Dendritic cell treated with granulocyte-macrophage colony-stimulating factor and Interleukin-4, amounts not matched to agents 40 ng/mL and 50 ng/mL, for 4 days (primary cell): Measurements from ENCODE around the gene ACTRT2.

Experiments used
- H3K27ac Mint-ChIP-seq: one replicate; pipeline ENCODE4 v1.8.0; 2022; ENCODE audit warnings: mild to moderate bottlenecking, mixed read lengths
- H3K27me3 Mint-ChIP-seq: one replicate; pipeline ENCODE4 v1.8.0; 2022; ENCODE audit warnings: mild to moderate bottlenecking, mixed read lengths
- H3K36me3 Mint-ChIP-seq: one replicate; pipeline ENCODE4 v1.8.0; 2022; ENCODE audit warnings: low read depth, mixed read lengths
- H3K4me1 Mint-ChIP-seq: one replicate; pipeline ENCODE4 v1.8.0; 2022; ENCODE audit warnings: low read depth, mixed read lengths
- H3K4me3 Mint-ChIP-seq: one replicate; pipeline ENCODE4 v1.8.0; 2022; ENCODE audit warnings: mild to moderate bottlenecking, moderate library complexity, mixed read lengths
- H3K9me3 Mint-ChIP-seq: one replicate; pipeline ENCODE4 v1.8.0; 2022; ENCODE audit warnings: mixed read lengths
- intact Hi-C: fragments of 100-400 bp; cut with micrococcal nuclease; formaldehyde crosslinking; loops from one replicate; pipeline ENCODE4 v1.15.0; 2022

ACTRT2 gene

DNA sequence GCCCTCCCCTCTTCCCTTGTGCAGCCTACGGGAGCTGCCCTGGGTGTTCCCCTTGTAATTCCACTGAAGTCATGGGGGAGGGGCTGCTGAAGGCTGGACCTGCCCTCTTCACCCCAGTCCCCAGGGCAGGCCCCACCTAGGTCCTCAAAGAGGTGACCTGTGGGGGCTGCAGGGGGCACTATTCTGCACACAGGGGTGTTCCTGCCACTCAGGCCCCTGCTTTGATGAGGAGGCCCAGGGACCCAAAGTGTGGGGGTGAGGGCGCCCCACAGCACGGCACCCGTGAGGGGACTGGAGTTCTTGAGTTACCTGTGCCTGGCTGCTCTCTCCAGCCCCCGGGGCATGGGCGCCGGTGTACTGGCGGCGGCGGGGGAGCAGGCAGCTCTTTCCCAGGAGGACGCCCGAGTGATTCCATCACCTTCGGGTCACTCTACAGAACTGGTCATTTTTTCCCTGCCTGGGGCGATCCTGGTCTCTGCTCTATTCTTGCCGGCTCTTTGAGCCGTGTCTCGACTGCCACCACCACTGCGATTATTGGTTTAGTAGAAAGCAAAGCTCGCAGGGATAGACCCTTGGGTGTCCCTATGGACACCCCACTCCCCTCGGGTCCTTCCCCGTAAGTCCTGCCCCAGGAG lies 40.8 kb downstream of the ACTRT2 start:
- Mint-ChIP-seq H3K4me1 (no peaks in the 10 kb centered on the region), H3K9me3 (no peaks in the 10 kb centered on the region), H3K4me3 (no peak overlapping the region), H3K36me3 (no peaks in the 10 kb centered on the region), H3K27me3 (peaks cover 19% of the 10 kb centered on the region), H3K27ac (no peak overlapping the region)
- intact Hi-C loops, result no loop called here

DNA sequence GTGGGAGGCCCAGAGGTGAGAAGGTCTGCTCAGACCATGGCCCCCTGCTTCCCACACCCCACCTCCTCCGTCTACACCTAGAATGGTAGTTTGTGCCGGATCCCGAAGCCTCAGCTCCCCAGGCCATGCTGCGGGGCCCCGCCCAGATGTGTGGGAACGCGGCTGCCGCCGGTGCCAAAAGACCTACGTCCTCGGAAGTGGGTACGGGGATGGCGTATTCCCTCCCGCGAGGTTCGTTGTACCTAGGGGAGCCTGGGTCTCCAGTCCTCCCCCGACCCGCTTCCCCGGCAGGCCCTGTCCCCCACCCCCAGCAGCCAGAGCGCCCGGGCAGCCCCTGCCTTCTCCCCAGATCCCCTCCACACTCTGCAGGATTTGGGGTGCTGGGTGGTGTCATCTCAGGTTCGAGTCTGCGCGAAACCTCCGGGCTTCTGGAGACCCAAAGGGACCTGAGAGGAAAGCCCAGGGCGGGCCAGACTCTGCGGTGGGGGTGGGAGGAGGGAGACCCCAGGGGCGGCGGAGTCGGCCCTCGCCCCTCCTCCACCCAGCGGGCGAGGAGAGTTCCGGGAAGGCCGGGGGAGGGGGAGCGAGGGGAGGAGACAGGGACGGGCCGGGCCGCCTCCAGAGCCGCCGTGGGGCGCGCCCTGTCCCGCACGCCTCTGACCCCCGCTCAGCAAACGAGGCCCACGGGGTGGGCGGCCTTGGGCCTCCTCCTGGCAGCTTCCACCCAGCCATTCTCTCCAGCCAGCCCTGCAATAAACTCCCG lies 41.5 kb downstream of the ACTRT2 start:
- H3K9me3 Mint-ChIP-seq, result no peaks in the 10 kb centered on the region
- intact Hi-C loops, result no loop called here
- H3K4me1 Mint-ChIP-seq, result no peaks in the 10 kb centered on the region
- H3K27me3 Mint-ChIP-seq, result peaks cover 26% of the 10 kb centered on the region
- no peak overlapping the region for H3K4me3 Mint-ChIP-seq
- H3K27ac Mint-ChIP-seq, result no peak overlapping the region
- no peaks in the 10 kb centered on the region for H3K36me3 Mint-ChIP-seq

- peaks cover 30% of the 10 kb centered on the region for H3K27me3 Mint-ChIP-seq
- intact Hi-C loops, result no loop called here
- H3K27ac Mint-ChIP-seq, result no peak overlapping the region
- no peak overlapping the region for H3K4me3 Mint-ChIP-seq
- no peaks in the 10 kb centered on the region for H3K9me3 Mint-ChIP-seq
- no peaks in the 10 kb centered on the region for H3K4me1 Mint-ChIP-seq
- no peaks in the 10 kb centered on the region for H3K36me3 Mint-ChIP-seq
Measured at GRCh38 chr1:3063379-3064295, 42.4 kb downstream of the ACTRT2 start.

DNA sequence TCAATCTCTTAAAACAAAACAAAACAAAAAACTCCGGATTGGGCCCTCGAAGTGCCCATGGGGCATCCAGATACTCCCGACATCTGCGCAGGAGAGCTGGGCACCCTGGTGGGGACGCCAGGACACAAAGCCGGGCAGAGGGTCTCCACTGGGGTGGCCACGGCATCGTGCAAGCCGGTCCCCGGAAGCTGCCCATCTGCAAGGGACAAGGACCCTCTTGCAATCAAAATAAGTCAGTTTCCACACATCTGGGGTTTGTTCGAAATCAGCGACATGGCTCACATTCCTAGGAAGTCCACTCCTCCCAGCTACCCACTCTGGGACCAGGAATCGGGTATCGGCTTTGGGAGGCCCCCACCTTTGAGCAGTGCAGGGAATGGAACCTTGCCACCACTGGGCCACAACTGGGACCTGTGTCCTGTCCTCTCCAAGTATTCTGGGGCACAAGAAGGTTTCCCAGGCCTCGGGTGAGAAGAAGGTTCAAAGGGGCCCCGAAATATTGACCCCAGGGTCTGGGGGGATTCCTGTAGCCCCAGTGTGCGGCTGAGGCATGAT lies 43.1 kb downstream of the ACTRT2 start:
- Mint-ChIP-seq H3K27ac (no peak overlapping the region), H3K4me1 (no peaks in the 10 kb centered on the region), H3K27me3 (peaks cover 34% of the 10 kb centered on the region), H3K4me3 (no peak overlapping the region), H3K9me3 (no peaks in the 10 kb centered on the region), H3K36me3 (no peaks in the 10 kb centered on the region)
- intact Hi-C loops, result no loop called here

DNA sequence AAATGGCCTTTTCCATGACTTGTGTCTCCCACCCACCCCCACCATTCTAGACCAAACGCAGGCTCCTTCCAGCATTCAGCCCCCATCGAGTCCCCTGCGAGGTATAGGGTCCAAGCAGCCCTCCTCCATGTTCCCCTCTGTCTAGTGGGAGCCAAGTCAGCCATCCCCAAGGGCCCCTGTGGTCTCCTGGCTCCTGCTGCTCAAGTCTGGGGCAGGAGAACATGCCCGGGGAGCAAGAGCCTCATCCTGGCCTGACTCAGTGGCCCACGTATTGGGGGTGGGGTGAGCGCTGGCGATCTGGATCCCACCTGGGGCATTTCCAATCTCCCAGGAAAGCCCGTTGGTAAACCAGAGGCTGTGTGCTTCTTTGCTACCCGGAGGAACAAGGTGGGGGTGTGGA lies 43.6 kb downstream of the ACTRT2 start:
- no peak overlapping the region for H3K4me3 Mint-ChIP-seq
- H3K36me3 Mint-ChIP-seq, result no peaks in the 10 kb centered on the region
- no peaks in the 10 kb centered on the region for H3K4me1 Mint-ChIP-seq
- H3K9me3 Mint-ChIP-seq, result no peaks in the 10 kb centered on the region
- H3K27me3 Mint-ChIP-seq, result peaks cover 36% of the 10 kb centered on the region
- H3K27ac Mint-ChIP-seq, result no peak overlapping the region
- intact Hi-C loops, result no loop called here

GRCh38 chr1:3065396-3065795 lies 44.1 kb downstream of the ACTRT2 start:
- H3K4me1 Mint-ChIP-seq, result no peaks in the 10 kb centered on the region
- intact Hi-C loops, result no loop called here
- no peaks in the 10 kb centered on the region for H3K9me3 Mint-ChIP-seq
- no peaks in the 10 kb centered on the region for H3K36me3 Mint-ChIP-seq
- H3K27ac Mint-ChIP-seq, result no peak overlapping the region
- H3K4me3 Mint-ChIP-seq, result no peak overlapping the region
- H3K27me3 Mint-ChIP-seq, result peaks cover 36% of the 10 kb centered on the region

- Mint-ChIP-seq H3K36me3 (no peaks in the 10 kb centered on the region), H3K4me1 (no peaks in the 10 kb centered on the region), H3K27ac (no peak overlapping the region), H3K27me3 (peaks cover 38% of the 10 kb centered on the region), H3K4me3 (no peak overlapping the region), H3K9me3 (no peaks in the 10 kb centered on the region)
- intact Hi-C loops, result no loop called here
Measured at GRCh38 chr1:3065797-3066196, 44.5 kb downstream of the ACTRT2 start.

- Mint-ChIP-seq H3K27me3 (peaks cover 43% of the 10 kb centered on the region), H3K4me1 (no peaks in the 10 kb centered on the region), H3K9me3 (no peaks in the 10 kb centered on the region), H3K27ac (no peak overlapping the region), H3K4me3 (no peak overlapping the region), H3K36me3 (no peaks in the 10 kb centered on the region)
- intact Hi-C loops, result no loop called here
Measured at GRCh38 chr1:3066250-3066711, 45.0 kb downstream of the ACTRT2 start.

DNA sequence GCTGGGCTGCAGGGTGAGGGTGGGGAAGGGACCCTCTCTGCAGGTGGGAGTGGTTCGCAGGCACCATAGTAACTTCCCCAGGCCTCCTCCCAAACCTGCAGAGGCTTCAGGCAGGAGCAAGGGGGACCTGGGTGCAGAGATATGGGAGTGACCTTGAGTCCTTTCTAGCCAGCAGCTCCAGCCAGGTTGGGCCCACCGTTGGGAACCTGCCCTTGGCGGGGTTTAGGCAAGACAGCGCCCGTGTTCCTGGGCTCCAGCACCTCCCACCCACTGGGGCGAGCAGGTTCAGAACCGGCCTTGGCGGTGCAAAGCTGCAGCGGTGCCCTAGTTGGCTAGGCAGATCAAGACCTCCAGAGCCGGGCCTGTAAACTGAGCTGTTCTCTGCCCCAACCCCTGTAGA lies 45.6 kb downstream of the ACTRT2 start:
- no peaks in the 10 kb centered on the region for H3K9me3 Mint-ChIP-seq
- H3K27me3 Mint-ChIP-seq, result peaks cover 48% of the 10 kb centered on the region
- H3K4me1 Mint-ChIP-seq, result no peaks in the 10 kb centered on the region
- intact Hi-C loops, result no loop called here
- H3K36me3 Mint-ChIP-seq, result no peaks in the 10 kb centered on the region
- H3K27ac Mint-ChIP-seq, result no peak overlapping the region
- H3K4me3 Mint-ChIP-seq, result no peak overlapping the region

- intact Hi-C loops, result no loop called here
- H3K27ac Mint-ChIP-seq, result no peak overlapping the region
- no peaks in the 10 kb centered on the region for H3K36me3 Mint-ChIP-seq
- H3K9me3 Mint-ChIP-seq, result no peaks in the 10 kb centered on the region
- no peak overlapping the region for H3K4me3 Mint-ChIP-seq
- peaks cover 53% of the 10 kb centered on the region for H3K27me3 Mint-ChIP-seq
- no peaks in the 10 kb centered on the region for H3K4me1 Mint-ChIP-seq
Measured at GRCh38 chr1:3067301-3067670, 46.0 kb downstream of the ACTRT2 start.

GRCh38 chr1:3067671-3068563 lies 46.6 kb downstream of the ACTRT2 start:
- intact Hi-C loops, result no loop called here
- no peak overlapping the region for H3K27ac Mint-ChIP-seq
- H3K9me3 Mint-ChIP-seq, result no peaks in the 10 kb centered on the region
- no peak overlapping the region for H3K4me3 Mint-ChIP-seq
- no peaks in the 10 kb centered on the region for H3K4me1 Mint-ChIP-seq
- no peaks in the 10 kb centered on the region for H3K36me3 Mint-ChIP-seq
- H3K27me3 Mint-ChIP-seq, result peaks cover 59% of the 10 kb centered on the region

DNA sequence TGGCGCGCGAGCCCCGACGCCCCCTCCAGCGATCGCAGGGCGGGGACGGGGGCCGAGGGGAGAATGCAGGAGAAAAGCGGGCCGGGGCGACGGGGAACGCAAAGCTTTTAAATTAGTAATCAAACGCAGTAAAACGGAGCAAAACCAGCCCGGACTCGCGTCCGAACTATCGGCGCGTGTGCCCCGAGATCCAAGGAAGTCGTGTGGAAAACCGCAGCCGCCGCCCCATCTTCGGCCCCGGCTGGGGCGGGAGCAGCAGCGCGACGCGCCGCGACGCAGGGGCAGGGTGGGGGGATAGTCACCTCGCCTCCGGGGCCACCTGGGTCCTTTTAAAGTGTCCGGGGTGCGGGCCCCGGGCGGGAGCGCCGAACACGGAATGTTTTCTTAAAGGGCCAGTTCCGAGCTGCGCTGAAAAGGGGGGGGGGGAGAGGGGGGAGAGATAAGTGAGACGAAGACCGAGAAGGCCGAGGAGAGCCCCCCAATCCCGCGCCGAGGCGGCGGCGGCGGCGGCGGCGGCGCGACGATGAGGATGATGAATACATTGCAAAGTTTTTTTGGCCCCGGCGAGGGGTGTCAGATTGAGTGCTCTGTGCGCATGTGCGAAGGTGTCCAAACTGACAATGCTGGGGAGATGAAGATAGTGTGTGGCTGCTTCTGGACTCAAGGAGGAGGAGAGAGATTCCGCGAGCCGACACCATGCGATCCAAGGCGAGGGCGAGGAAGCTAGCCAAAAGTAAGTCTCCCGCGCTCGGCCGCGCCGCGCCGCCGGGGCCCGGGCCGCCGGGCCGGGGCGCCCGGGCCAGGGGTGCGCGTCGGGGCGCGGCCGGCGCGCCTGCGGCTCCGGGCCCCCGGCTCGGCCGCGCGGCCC lies 47.5 kb downstream of the ACTRT2 start, which contains the start of gene PRDM16:
Gene PRDM16 (plus strand): TSS at position 640 of the 868 bp plus-strand sequence. CDS start 57 bp downstream, at position 697.
- Mint-ChIP-seq H3K27me3 (peaks cover 65% of the 10 kb centered on the region), H3K36me3 (no peaks in the 10 kb centered on the region), H3K4me3 (peak within 1 kb of the TSS; percentile 55), H3K4me1 (no peaks in the 10 kb centered on the region), H3K27ac (no peak within 1 kb of the TSS), H3K9me3 (no peaks in the 10 kb centered on the region)
- intact Hi-C loops, result no loop called here
